Measurements from ENCODE around the gene PRCC.

- TF ChIP-seq POLR2AphosphoS5 (IDR thresholded peaks at IDR 0.05; ENCODE audit: low read depth, low read length) (no peak), REST (IDR thresholded peaks at IDR 0.05; ENCODE audit: insufficient read depth in 1 of 2, low read depth in 2 of 2, low read length in 2 of 2) (no peak), TAF1 (IDR thresholded peaks at IDR 0.05; ENCODE audit: borderline replicate concordance, insufficient read depth, low read length) (no peak)
Measured at GRCh38 chr1:156806512-156807440, 39.4 kb downstream of the PRCC start.
